ENCODE data around the gene GTF3C5.

DNA sequence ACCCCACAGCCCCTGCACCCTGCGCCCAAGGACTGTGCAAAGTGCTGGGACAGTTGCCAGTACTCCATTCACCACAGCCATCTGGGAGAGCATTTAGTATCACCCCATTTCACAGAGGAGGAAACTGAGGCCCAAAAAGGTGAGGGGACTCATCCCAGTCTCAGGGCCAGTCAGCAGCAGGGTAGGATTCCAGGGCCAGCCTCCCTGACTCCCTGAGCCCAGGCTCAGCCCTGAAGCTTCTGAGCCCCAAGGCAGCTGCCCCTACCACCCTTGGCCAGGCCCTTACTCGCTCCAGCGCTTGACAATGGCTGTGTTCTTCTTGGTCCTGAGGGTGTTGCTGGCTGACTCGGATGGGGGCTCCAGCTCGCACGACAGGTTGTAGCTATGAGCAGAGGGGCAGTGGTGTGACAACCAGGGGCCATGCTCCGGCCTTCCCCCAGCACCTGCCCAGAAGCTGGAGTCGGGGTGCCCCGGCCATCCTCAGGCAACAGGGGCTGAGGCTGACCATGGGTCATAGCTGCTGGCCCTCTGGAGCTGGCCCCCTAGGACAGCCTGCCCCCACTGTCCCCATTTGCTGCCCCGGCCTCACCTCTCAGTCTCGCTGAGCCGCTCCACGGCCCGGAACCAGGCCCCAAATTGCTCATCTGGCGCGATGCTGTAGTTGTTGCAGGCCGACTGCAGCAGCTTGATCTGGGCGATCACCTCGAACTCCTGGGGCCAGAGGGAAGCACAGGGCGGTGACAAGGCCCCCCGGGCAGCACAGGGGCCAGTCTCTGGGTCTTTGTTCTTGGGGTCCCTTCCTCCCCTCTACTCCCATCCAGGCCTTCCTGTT is 71.6 kb downstream of the GTF3C5 start:
- TF ChIP-seq EP300 (IDR thresholded peaks at IDR 0.05), result no peak
- TF ChIP-seq, protein P1, sequence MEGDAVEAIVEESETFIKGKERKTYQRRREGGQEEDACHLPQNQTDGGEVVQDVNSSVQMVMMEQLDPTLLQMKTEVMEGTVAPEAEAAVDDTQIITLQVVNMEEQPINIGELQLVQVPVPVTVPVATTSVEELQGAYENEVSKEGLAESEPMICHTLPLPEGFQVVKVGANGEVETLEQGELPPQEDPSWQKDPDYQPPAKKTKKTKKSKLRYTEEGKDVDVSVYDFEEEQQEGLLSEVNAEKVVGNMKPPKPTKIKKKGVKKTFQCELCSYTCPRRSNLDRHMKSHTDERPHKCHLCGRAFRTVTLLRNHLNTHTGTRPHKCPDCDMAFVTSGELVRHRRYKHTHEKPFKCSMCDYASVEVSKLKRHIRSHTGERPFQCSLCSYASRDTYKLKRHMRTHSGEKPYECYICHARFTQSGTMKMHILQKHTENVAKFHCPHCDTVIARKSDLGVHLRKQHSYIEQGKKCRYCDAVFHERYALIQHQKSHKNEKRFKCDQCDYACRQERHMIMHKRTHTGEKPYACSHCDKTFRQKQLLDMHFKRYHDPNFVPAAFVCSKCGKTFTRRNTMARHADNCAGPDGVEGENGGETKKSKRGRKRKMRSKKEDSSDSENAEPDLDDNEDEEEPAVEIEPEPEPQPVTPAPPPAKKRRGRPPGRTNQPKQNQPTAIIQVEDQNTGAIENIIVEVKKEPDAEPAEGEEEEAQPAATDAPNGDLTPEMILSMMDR (IDR thresholded peaks at IDR 0.05), result no peak

Measured in stomach (tissue), 4 donors.